CD4-positive, alpha-beta T cell treated with Interleukin-17A for 1 hour (primary cell): ENCODE measurements around the gene HINT3.
A peak's percentile ranks its signal among the peaks of the same experiment; 100 is the strongest.
"Not testable (repeated sequence)": the region's sequence is repeated elsewhere in the genome, so short reads cannot be mapped to it uniquely, and the experiment has no call there.

Source experiments
- DNase-seq: peaks from one replicate; pipeline ENCODE4 v3.0.0-alpha.2; 2020

The HINT3 gene

GRCh38 chr6:125940247-125941041 is 16.1 kb upstream of the HINT3 start:
- DNase-seq, result no peak

- no peak for DNase-seq
Measured at GRCh38 chr6:125942672-125943527, 13.7 kb upstream of the HINT3 start.

GRCh38 chr6:125943528-125944433 is 12.8 kb upstream of the HINT3 start:
- no peak for DNase-seq

DNA sequence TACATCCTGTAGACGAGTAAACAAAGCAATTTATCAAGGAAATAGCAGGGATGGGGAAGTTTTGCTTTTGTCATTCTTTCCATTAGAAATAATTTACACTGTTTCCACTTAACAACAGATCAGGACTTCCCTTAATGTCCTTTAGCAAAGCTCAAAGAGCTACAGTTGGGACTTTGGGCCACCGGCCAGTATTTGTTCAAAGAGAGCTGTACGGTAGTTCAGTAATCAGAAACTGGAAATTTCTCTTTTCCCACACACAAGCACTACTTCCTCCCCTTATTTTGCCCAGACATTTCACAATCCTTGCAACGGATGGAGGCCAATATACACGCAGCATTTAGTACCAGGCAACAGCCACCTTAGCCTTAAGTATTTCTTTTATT is 12.1 kb upstream of the HINT3 start:
- no peak for DNase-seq

GRCh38 chr6:125944896-125945295 is 11.7 kb upstream of the HINT3 start:
- DNase-seq, result no peak

GRCh38 chr6:125945378-125946141 is 11.0 kb upstream of the HINT3 start:
- no peak for DNase-seq

DNA sequence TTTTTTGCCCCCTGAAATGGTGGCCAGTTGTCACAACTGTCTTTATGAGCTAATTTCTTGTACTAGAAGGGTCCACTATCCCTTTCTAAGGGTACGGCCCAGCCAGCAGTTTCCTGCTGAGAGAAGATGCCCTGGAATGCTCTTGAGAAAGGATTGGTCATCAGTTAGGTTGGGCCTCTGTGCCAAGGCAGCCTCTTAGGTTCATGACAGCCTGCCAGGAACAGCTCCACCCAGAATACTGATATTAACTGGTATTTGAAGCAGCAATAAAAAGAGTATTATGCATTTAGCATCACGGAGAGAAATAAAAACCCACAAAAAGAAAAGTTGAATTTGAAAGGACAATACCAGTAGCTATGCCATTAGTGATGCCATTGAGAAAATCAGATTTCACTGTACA is 9.0 kb upstream of the HINT3 start:
- DNase-seq, result no peak

GRCh38 chr6:125948455-125948854 is 8.1 kb upstream of the HINT3 start:
- DNase-seq, result no peak

DNA sequence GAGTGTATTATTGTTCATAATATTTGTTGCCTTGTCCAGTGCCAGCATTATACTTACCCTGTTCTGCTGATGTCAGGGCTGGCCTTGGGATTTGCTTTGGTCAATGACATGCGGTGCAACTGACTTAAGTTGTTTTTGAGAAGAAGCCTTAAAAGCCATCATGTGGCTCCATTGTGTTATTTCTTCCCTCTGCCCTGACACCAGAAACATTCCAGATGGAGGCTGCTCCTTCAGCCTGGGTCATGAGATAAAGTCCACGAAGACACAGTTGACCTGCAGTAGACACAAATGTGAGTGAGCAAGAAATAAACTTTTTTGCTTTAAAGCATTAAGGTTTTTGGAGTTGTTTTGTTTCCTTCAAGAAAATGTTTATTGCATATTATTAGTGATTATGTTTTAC is 7.5 kb upstream of the HINT3 start:
- DNase-seq, result no peak

- no peak for DNase-seq
Measured at GRCh38 chr6:125950293-125950692, 6.3 kb upstream of the HINT3 start.

- not testable (repeated sequence) for DNase-seq
Measured at GRCh38 chr6:125950716-125951115, 5.9 kb upstream of the HINT3 start.

DNA sequence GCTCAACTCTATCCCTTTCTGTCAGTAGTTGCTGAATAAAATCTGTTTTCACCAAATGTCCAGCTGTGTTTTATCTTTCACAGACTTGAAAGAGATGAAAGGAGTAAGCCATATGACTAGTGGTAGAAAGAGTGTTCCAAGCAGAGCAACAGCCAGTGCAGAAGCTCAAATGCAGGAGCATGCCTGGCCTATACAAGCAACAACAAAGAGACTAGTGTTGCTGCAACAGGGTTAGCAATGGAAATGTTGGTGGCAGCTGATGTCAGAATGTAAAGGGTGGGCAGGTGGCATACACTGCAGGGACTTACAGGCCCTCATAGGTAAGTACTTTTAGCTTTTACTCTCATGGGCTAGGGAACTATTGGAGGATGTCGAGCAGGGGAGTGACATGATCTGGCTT is 5.2 kb upstream of the HINT3 start:
- no peak for DNase-seq

GRCh38 chr6:125952764-125953501 is 3.6 kb upstream of the HINT3 start:
- no peak for DNase-seq

- no peak for DNase-seq
Measured at GRCh38 chr6:125953502-125953875, 3.1 kb upstream of the HINT3 start.

DNA sequence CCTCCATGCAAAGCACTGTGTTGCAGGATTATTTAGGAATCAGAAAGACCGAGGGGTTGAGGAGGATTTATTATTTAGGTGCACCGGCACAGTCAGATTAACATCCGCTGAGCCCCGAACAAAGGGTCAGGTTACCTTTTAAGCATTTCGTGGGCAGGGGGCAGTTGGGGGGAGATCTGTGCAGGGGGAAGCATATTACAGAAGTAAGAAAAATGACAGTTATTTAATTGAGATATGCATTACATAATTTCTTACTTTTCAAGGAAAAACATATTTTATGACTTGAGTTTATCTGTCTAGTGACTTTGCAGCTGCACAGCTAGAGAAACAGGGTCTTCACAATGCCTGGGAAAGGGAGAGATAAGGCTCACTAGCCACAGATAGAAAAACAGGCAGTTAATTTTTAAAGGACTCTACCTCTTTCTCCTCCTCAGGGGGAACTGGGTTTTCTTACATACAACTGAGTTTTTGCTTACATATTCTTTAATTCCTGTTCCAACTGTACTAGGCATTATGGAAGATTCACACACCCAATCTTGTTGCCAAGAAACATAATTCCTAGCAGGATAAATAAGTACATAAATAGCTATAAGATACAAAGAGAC is 1.7 kb upstream of the HINT3 start:
- DNase-seq, result no peak

GRCh38 chr6:125955973-125956372 is 597 bp upstream of the HINT3 start:
- DNase-seq, result no peak

- DNase-seq, result no peak
Measured at GRCh38 chr6:125957391-125957693, 772 bp downstream of the HINT3 start.

- DNase-seq, result peak; percentile 18
Measured at GRCh38 chr6:125957845-125958244, 1.3 kb downstream of the HINT3 start.

DNA sequence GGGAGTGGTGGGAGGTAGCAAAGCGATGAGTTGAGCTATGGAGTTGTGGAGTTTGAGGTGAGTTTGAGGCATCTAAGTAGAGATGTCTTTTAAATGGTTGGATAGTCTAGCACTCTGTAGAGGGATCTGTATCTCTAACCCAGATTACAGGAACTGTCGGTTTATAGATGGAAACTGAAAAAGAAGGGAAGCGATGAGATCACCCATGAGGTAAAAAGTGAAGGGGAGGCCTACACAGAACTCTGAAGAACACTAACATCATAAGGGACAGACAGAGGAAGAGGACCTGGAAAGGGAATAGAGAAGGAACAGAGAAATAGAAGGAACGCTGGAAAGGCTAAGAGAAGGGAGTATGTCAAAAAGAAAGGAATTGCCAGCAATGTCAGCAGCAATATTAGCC is 2.5 kb downstream of the HINT3 start:
- no peak for DNase-seq

GRCh38 chr6:125961117-125961516 is 4.5 kb downstream of the HINT3 start:
- no peak for DNase-seq

GRCh38 chr6:125962900-125963497 is 6.4 kb downstream of the HINT3 start:
- no peak for DNase-seq
